Measurements from ENCODE around the gene SPATA6L. TPM values are rescaled to one million over a fixed set of nuclear protein-coding genes. Genes with fewer than 3 reads are reported as not detected.

The SPATA6L gene
- 11.3 TPM for total RNA-seq

DNA sequence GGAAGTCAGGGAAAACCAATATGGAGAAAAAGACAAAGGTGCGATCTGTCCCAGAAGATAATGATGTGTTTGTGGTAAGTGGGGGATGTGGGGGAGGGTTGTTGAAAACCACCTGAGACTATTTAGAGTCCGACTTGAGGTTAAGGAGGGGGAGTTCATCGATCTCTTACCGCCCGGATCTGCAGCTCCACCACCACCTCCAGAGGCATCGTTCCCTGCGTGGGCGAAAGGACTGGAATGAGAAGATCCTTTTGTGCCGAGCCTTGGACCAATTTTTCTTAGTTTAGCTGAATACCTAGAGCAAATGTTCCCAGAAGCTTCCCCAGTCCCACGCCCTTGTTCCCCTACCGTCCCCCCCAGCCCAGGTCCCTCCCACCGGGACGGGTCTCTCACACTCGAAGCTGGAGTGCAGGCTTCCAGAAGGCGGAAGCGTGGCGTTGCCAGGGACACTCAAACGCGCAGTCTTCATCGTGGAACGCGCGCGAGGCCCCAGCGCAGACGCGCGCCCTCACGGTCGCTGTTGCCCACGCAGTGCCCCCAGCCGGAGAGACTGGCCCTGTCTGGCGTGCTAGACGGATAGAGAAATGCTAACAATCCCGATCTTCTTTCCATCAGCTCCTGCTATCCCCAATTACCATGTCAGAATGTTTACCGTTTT, at the start of gene SPATA6L:
Gene SPATA6L (minus strand): TSS at position 439 of the 658 bp plus-strand sequence. CDS start 230 bp downstream, at position 209.

GRCh38 chr9:4679268-4680172, 13.2 kb upstream of the SPATA6L start, which contains the start of gene CDC37L1:
TSS of gene CDC37L1 (plus strand) at chr9:4679569. CDS start at chr9:4679768, 199 bp downstream.

GRCh38 chr9:4662108-4662988, 3.9 kb downstream of the SPATA6L start, which contains the start of gene PLPP6:
TSS of gene PLPP6 (plus strand) at chr9:4662294. CDS start at chr9:4662376, 82 bp downstream.

Other genes with a start within 250 kb of the SPATA6L start
- gene SLC1A1, start 176.0 kb downstream of the SPATA6L start, total RNA-seq = 49.6 TPM
- gene PLPP6, start 4.2 kb downstream of the SPATA6L start, total RNA-seq = 17.1 TPM
- gene CDC37L1, start 13.1 kb upstream of the SPATA6L start, total RNA-seq = 33.0 TPM
- gene AK3, start 74.7 kb upstream of the SPATA6L start, total RNA-seq = 32.8 TPM
- gene RCL1, start 126.5 kb upstream of the SPATA6L start, total RNA-seq = 22.1 TPM

Data from diencephalon (tissue), 1 donor.